DMS53 (cell line): ENCODE data around the gene IPP.
"Not testable (repeated sequence)": the region's sequence is repeated elsewhere in the genome, so short reads cannot be mapped to it uniquely, and the experiment has no call there.

Experiments used
- DNase-seq: peaks from one replicate; lab custom pipeline; 2025; lab: John Stamatoyannopoulos, UW

IPP gene

DNA sequence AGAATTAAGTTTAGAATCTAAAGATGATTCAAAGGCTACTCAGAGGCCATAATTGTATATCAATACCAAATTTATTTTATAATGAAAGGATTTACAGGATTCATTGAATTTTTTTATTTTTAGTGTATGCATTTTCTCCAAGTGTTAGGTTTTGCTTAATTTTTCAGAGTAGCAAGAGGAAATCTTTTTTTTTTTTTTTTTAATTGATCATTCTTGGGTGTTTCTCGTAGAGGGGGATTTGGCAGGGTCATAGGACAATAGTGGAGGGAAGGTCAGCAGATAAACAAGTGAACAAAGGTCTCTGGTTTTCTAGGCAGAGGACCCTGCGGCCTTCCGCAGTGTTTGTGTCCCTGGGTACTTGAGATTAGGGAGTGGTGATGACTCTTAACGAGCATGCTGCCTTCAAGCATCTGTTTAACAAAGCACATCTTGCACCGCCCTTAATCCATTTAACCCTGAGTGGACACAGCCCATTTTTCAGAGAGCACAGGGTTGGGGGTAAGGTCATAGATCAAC is 10.8 kb downstream of the IPP start:
- DNase-seq = not testable (repeated sequence)

GRCh38 chr1:45739137-45739536 is 11.3 kb downstream of the IPP start:
- DNase-seq = no peak

DNA sequence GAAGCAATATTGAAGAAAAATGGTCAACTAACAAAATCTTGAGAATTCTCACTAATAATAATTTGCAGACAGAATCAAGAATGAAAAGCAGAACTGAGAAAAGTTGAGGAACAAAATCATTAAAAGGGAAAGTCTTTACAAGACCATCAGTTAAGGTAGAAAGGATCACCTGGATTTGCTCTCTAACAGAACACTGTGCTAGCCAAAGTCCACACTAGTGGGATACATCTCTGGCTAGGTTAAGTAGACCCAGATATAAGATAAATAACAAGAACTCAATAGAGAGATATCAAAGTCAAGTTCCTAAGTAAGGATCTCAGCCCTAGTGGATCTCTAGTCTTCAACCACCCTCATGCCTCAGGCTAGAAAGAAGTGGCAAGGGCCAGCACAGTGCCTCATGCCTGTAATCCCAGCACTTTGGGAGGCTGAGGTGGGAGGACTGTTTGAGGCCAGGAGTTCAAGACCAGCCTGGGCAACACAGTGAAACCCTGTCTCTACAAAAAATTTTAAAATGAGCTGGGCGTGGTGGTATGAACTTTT is 19.6 kb downstream of the IPP start:
- DNase-seq = no peak

DNA sequence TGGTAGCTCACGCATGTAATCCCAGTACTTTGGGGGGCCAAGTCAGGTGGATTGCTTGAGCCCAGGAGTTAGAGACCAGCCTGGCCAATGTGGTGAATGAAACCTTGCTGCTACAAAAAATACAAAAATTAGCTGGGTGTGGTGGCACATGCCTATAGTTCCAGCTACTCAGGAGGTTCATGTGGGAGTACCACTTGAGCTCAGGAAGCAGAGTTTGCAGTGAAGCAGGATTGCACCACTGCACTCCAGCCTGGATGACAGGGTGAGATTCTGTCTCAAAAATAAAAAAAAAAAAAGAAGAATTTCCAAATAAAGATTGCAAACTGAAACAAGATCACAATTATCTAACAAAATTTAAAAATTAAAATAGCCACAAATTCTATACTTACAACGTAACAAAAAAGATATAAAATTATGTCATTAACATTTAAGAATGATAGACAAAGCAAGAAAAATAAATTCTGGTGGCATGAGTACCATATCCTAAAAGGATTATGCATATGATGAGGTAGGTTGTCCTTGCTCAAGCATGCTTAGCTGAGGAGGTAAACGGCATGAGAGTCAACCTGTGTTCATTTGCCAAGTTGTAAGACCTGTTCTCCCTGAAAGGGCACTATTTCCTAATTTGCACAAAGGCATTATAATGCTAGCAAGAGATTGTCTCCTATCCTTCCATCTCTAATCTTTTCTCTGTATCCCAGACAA is 20.2 kb downstream of the IPP start:
- peak; percentile 77 for DNase-seq

DNA sequence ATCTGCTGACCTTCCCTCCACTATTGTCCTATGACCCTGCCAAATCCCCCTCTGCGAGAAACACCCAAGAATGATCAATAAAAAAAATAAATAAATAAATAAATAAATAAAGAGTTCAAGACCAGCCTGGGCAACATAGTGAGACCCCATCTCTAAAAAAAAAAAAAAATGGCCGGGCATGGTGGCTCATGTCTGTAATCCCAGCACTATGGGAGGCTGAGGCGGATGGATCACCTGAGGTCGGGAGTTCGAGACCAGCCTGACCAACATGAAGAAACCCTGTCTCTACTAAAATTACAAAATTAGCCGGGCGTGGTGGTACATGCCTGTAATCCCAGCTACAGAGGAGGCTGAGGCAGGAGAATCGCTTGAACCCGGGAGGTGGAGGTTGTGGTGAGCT is 24.4 kb downstream of the IPP start:
- not testable (repeated sequence) for DNase-seq

DNA sequence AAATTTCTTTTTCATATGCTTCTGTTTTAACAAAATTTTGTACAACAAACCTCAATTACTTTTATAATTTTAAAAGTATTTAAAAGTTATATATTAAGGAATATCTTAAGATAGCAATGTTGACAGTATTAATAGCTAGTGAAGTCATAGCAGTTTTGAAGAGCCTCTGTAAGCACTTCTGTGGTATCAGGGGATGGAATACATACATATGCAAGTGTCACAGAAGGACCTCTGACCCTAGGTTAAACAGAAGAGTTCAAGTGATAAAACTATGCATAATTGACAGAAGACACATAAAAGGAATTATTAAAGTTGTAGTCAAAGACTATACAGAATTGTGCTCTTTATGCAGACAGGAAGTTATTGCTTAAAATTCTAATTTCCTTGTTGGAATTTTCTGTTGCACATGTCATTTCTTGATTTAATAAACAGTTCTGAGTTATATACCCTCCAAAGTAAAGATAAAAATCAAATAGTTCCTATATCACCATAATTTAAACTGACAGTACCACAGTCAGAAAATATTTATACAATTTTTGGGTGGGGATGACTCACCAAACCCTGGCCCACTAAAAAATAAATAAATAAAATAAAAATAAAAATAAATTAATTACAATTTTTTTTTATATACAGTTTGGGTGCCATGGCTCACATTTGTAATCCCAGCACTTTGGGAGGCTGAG is 27.1 kb downstream of the IPP start:
- DNase-seq = peak; percentile 7

DNA sequence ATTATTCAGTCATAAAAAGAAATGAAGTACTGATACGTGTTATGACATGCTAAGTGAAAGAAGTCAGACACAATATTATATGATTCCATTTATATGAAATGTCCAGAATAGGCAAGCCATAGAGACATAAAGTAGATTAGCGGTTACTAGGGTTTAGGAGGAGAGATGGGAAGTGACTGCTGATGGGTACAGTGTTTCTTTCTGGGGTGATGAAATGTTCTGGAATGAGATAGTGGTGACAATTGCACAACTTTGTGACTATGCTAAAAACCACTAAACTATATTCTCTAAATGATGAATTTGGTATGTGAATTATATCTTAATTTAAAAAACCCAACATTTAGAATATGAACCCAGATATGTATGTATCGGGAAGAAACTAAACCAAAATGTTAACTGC is 27.6 kb downstream of the IPP start:
- no peak for DNase-seq

- DNase-seq = no peak
Measured at GRCh38 chr1:45721207-45721606, 29.2 kb downstream of the IPP start.

DNA sequence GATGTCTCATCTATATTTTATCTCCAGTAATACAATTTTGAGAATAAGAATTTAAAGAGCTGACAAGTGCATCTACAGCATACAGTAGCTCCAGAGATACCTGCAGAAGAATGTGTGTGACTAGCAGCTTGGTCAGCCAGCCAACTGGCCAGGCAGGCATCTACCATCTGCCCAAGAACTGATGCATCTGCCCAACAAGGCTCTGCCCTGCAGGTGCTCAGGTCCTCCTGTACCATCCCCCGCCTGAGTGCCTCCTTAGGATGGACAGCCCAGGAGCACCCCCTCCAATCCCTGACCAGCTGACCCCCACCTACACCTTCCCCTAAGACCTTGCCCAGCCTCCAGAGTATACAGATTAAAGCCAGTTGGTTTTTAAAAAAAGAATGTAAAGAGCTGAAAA is 32.2 kb downstream of the IPP start:
- peak; percentile 12 for DNase-seq

- DNase-seq = not testable (repeated sequence)
Measured at GRCh38 chr1:45717386-45717785, 33.1 kb downstream of the IPP start.

- no peak for DNase-seq
Measured at GRCh38 chr1:45716700-45717099, 33.8 kb downstream of the IPP start.

DNA sequence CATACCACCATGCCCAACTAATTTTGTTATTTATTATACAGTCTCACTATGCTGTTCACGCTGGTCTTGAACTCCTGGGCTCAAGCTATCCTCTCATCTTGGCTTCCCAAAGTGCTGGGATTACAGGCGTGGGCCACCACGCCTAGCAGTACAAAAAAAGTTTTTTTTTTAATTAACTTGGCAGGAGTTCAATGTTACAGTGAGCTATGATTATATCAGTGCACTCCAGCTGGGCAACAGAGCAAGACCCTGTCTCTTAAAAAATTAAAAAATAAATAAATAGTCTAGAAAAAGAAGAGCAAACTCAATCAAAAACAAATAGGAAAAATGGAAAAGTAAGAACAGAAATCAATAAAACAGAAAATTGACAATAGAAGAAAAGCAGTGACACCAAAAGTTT is 36.7 kb downstream of the IPP start:
- no peak for DNase-seq

DNA sequence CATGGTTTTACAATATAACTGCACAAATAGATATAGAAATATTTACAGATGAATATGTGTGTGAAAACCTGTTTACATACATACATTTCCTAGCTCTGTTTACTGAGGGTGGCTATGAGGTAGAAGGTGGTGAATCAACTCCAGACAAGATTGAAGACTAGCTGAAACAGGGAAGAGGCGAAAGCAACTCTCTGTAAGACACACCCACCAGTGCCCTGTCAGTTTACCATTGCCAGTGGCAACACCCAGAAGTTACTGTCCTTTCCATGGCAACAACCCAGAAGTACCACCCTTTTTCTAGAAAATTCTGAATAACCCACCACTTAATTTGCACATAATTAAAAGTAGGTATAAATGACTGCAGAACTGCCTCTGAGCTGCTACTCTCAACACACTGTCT is 45.8 kb downstream of the IPP start:
- DNase-seq = no peak

DNA sequence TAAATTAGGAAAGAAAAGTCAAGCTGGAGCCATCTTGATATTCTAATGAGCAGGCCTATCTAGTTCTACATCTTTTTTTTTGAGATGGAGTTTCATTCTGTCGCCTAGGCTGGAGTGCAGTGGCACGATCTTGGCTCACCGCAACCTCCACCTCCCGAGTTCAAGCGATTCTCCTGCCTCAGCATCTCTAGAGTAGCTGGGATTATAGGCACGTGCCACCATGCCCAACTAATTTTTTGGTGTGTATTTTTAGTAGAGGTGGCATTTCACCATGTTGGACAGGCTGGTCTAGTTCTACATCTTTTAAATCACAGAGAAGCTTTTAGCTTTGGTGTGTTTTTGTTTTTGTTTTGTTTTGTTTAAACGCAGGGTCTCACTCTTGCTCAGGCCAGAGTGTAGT is 55.6 kb downstream of the IPP start:
- DNase-seq = no peak

DNA sequence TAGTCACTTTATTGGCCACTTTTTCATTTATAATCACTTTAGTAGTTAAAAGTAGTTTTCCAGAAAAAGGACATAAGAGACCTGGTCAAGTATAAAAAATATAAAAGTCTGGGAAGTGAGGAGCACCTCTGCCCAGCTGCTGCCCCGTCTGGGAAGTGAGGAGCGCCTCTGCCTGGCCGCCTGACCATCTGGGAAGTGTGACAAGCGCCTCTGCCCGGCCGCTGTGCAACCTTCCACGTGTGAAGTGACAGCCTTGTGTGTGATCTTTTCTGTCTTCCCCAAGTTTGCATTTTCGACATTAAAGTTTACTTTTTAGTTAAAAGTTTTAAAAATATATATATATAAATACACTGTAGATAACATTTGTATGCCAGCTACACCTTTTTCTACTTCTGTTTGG is 56.6 kb downstream of the IPP start:
- not testable (repeated sequence) for DNase-seq

- peak; percentile 95 for DNase-seq
Measured at GRCh38 chr1:45687754-45688740, 62.4 kb downstream of the IPP start, which contains the start of gene TMEM69. TSS of gene TMEM69 (plus strand) at chr1:45688181. CDS start at chr1:45691069, 2,888 bp downstream.

DNA sequence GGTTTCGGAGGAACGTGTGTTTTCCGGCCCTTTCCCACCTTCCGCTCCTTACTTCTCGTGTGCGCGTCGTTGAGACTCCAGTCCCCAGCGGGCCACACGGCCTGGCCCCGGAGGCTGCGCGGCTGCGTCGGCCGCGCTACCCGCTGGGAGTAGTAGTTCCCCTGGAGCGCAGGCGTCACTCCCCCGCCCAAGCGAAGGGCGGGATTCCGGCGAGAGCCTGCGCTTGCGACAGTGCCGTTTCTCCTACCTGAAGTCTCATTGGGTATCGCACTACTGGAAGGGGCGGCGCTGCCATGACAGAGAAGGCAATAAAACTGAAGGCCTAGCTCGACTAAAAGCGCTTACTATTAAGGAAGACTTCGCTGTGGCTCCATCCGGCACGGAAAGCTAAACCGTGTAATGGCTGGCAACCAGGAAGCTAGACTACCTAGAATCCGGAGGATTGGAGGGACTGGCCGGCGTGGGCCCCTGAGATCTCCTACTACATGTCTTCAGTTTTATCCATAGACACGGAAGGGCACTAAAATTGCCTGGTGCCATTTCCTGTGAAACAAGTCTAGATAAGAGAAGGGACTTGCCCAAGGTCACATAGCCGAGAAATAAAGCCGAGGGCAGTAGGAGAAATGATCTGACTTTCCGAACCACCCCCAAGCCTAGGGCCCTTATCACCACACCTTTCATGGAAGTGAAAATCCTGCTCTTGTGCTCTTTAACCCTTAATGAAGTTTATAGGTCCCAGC is 63.3 kb downstream of the IPP start:
- peak; percentile 100 for DNase-seq

DNA sequence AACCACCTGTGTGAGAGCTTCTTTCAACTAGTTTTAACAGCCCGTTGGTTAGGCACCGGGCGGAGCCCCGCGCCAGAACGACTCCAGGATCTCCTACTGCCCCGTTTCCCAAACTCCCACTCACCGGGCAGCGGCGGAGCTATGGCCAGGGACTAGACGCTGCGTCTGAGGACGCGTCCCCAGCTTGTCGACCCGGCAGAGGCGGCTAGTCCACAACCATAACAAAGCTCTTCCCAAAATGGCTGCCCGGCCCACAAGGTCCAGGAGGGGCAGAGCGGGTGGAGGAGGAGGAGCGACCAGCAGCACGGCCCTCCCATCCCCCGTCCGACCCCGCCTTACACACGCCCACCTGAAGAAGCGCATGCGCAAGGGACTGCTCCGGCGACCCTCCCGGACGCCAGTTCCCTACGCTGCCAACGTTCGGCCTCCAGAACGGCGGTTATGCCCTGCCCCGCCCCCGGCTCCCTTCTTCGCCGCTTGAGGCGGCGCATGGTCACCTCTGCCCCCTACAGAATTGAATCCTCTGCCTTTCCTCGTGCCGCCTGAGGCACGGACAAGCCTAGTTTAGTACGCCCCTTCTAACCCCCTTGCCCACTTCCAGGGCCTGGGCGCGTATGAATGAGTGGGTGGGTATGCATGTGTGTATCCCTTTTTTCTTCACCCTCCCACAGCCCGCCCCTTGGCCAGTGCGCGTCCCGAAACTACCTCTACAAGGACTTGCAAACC is 64.0 kb downstream of the IPP start, which contains the start of gene GPBP1L1:
TSS of gene GPBP1L1 (minus strand) at position 246 of the 726 bp plus-strand sequence. CDS start 27,446 bp downstream, outside the sequence.
- DNase-seq = peak; percentile 98

- peak; percentile 86 for DNase-seq
Measured at GRCh38 chr1:45686015-45686287, 64.5 kb downstream of the IPP start.

DNA sequence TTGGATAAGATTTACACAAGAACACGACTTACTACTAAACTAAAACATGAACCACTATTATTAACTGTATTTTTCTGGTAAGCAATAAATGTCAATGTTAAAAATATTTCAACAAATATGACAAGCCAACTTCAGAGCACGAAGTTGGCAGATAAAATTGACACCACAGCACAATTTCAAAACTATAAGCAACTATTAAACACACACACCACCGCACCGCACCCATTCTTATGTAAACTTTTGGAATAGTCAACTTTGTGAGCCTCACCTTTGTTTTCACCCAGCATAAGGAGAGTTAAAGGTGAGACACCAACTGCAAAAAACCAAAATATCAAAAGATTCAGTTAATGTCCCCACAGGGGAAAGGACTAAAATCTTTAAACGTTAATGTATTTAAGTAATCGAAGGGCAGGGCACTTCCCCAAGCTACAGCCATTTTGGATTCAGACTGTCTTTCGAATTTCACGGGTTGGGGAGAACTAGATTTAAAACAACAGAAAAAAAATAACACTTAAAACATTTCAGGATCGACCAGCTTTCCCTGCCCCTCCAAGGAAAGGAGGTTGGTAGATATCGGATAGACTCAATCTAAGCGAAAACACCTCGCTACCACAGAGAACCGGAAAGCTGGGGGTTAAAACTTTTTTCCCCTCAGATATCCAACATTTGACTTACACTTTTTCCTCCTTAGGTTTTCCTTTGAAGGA is 65.0 kb downstream of the IPP start:
- peak; percentile 41 for DNase-seq
